Cortex of kidney (tissue), 1 donor: Measurements from ENCODE around the gene C4orf51.

Experiments used
- DNase-seq: peaks from one replicate; lab custom pipeline; 2025; lab: John Stamatoyannopoulos, UW

C4orf51 gene

DNA sequence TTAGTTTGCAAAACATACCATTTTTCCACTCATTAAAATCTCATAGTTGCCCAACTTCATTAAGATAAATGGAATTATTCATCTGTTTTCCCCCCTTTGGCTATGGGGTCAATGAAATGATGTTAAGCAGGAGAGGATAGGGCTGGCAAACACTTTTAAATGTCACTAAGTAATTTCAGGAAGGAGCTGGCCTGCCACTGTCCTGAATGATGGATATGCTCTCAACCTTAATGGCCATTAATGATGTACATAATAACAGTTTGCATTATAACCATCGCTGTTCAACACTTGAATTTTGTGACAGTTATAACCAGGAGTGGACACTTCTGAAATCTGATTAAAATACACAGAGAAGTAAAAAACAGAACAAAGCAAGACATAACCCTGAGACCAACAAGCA is 77.2 kb downstream of the C4orf51 start:
- DNase-seq, result no peak

DNA sequence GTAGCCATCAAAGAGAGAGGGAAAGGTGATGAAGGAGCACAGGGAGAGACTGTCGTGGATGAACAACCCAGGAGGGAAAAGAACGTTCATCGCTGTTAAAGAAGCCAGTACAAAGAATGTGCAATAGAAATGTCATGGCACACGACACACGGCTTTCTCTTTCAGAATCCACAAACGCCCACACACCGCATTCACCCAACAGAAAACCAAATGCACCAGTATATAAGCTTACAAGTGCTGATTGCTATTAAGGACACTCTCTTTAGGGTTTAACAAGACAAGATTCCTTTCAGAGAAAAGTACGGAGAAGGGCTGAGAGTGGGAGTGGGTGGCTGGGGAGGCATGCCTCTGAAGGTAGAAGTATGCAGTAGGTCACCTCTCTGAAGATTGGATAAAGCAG is 80.2 kb downstream of the C4orf51 start:
- DNase-seq, result no peak

DNA sequence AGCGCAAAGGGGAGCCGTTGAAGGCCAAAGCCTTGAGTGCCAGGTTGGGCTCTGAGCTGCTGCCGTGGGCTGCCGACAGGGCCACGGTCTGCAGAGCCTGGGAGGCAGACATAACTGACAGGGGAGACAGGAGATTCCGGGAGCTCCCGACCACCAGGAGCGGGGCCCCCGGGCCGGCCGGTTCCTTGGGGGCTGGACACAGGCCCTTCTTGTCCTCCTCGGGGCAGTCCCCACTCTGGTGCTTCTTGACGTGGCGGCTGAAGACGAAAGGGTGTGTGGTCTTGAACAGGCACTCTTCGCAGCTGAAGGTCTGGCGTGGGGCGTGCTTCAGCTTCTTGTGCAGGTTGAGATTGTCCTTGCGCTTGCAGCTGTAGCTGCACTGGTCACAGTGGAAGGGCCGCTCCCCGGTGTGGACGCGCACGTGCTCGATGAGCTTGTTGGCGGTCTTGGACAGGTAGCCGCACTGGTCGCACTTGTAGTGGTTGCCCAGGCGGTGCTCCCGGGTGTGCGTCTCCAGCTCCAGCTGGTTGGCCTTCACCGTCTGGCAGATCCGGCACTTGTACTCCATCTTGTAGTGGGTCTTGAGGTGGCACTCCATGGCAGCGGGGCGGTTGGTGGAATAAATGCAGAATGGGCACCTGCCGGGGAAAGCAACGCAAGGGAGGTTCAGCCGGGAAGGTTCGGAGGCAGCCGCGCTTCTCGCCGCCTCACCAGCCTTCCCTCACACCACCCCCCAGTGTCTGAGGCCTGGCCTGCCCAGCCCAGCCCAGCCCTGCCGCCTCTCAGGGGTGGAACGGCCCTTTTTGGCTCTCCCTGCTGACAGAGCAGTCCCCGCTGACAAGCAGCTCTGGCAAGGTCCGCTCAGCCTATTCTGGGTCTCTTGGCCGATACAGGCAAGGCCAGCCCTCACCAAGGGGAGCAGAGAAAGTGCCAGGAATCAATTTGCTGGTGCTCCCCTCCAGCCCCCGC is 81.3 kb downstream of the C4orf51 start:
- DNase-seq, result no peak

DNA sequence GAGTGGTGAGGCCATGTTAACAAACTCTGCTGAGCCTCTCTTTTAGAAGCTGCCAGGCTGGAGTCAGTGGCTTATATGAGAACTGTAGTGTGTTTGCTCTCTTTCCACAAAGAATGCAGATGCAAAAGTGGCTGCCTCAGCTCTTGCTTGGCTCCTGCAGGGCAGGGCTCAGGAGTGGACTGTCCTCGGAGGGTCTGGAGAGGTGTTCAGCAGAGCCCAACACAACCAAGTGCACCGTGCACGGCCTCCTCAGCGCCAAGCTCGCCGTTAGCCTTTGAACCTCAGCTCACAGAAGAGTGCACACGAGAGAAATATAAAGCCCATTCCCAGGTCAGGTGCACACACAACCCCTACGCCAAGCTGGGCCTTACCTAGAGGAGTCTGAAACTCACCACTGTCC is 82.8 kb downstream of the C4orf51 start:
- DNase-seq, result no peak

DNA sequence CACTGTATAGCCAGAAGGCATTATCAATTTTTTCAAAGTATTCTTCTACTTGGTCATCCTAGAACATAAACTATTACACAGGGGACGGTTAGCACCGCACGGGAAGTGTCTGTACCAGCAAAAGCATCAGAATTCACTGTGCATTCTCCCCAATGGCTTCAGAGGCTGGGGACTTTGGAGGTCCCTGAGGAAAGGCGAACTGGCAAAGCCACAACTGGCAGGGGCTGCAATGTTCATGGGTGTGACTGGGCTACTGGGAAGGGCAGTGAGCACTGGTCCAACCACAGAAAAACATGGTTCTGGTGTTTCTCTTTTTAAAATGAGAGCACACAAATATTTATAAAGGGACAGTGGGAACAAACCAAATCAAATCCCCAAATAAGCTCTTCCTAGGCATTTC is 83.5 kb downstream of the C4orf51 start:
- no peak for DNase-seq

DNA sequence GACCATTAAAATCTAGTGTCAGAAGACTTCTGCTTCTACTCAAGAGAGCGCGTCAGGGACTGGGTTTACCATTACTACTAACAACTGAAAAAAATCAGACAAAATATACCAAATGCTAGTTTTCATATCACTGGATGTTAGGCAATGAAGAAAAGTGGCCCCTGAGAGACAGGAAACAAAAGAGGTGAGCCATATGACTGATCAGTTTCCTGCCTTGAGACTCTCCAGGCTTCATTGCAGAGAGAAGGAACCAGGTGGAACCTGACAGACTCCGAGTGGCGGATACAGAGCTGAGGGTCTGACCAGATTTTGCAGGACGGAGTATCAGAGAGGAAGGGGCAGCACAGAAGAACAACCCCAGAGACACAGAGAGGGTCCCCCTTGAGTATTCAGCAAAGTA is 86.3 kb downstream of the C4orf51 start:
- DNase-seq, result no peak

DNA sequence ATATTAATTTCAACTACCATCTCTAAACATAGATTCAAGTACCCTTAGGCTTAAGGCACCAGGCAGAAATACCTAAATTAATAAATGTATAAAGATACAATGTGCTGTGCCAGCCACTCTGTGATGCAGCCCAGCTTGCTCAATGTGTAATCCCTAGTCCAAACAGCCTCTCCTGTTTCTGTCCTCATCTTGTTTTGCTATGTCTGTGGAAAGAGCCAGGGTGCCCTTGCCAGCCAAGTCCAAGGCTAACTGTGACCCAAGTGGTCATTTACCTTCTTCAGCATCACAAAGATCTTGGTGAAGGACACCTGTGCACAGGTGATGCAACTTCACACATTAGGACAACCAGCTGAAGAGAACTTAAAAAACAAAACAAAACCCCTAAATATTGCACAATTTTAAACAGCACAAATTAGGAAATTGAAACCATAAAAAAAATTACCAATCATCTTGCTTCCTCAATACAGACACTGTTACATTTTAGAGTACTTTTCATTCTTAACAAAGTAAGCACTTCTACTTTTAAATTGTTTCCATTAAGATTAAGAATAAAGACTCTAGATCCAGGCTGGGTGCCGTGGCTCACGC is 89.6 kb downstream of the C4orf51 start:
- DNase-seq, result no peak

DNA sequence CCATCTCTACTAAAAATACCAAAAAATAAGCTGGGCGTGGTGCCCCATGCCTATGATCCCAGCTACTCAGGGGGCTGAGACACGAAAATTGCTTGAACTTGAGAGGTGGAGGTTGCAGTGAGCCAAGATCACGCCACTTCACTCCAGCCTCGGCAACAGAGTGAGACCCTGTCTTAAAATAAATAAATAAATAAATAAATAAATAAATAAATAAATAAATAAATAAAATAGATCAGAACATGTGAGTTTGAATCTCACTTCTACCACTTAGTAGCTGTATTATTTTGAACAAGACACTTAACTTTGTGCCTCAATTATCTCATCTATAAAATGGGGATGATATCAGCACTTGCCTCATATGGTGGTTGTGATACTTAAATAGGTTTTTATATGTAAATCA is 90.2 kb downstream of the C4orf51 start:
- no peak for DNase-seq

DNA sequence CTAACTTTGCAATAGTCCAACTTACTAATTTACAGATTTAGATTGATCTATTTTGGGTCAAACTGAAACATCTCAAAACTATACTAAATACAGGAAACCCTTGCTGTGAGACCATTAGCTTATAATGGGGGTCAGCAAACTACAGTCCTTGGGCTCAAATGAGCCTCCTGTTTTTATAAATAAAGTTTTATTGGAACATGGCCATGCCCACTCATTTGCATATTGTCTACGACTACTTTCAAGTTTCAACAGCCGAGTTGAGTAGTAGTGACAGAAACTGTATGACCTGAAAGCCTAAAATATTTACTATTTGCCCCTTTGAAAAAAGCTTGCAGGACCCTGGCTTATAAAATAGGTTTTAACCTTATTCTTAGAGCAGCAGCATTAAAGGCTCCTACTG is 92.4 kb downstream of the C4orf51 start:
- no peak for DNase-seq

DNA sequence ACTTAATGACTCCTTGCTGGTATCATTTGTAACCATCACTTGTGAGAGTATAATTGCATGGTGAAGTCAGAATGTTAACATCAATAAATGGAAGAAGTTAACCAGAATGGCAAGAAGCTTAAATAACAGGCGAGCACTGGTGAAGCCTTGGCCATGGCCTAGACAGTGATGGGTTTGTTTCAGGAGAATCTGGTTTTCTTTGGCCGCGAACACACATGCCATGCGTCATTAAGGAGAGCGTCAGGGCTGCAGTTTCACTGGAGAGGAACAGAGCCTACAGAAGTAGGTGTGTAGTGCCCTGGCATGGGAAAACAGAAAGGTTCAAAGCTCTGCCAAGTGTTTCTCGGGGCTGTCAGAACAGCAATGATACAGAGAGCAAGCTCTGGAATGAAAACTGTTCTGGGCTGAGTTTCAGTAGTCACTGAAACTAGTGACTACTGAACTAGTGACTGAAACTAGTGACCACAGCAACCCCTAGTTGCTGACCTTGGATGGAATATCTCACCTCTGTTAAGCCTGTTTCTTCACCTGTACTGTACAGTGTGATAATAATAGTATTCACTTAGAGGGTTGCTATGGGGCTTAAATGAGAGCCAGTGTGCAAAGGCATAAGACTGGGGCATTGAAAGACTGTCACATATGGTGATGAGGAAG is 93.8 kb downstream of the C4orf51 start:
- no peak for DNase-seq

DNA sequence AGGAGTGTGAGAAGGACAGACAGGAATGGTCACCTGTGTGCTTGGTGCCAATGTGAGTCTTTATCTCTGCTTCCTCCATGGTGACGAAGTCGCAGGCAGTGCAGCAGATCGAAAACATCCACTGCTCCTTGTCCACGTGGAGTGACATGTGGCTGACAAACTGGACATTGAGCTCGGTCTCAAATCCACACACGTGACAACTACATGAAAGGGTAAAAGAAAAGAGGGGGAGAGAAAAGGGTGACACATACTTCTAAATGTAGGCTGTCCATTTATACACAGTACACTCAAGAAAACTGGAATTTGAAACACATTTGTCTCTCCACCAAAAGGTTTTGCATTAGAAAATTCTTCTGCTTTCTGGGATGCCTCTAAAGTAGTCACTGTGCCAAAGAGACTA is 94.5 kb downstream of the C4orf51 start:
- no peak for DNase-seq

DNA sequence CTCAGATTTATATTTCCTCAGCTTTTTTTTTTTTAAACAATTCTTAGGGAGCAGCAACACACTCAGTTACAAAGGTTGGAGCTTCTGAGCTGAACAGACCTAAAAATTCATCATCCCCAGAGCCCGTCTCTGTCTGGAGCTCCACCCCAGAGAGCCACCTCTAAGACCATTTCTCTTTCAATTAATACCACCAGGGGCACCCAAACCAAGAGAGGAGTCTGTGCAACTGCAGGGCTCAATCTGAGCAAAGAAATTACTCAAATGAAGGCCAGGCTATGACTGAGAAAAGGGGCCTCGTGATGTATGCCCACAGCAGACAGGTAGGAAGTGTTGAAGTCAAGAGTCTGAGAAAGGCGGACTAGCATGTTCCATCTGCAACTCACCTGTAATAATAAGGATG is 95.5 kb downstream of the C4orf51 start:
- DNase-seq, result no peak

DNA sequence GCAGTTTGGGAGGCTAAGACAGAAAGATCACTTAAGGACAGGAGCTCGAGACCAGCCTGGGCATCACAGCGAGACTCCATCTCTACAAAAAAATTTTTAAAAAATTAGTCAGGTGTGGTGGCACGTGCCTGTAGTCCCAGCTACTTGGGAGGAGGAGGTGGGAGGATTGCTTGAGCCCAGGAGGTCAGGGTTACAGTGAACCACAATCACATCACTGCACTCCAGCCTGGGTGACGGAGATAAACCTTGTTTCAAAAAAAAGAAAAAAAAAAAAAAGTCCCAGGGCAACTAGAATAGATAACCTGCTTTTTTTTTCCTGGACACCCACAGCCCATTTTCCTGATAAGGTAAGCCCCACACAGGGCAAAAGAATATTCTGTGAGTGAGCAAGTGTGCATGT is 96.3 kb downstream of the C4orf51 start:
- DNase-seq, result no peak

DNA sequence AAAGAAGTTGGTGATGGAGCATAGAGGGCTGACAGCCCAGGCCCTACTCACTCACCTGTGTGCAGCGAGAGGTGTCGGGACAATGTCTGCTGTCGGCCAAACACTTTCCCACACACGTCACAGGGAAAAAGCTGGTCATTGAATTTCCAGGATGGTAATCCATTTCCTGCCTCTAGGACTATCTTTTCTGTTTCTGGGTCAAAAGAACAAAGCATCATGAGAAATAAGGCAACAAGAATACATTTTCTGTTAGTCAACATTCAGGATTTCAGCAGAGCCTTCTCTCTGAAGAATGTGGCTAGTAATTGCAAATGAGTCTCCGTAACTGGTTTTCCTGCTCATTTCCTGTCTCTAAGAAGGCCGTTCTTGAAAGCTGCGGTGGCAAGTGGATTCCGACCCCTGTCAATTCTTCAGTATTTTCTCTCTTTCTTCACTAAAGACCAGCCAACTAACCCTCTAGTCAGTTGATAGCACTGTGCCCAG is 99.4 kb downstream of the C4orf51 start:
- DNase-seq, result no peak

DNA sequence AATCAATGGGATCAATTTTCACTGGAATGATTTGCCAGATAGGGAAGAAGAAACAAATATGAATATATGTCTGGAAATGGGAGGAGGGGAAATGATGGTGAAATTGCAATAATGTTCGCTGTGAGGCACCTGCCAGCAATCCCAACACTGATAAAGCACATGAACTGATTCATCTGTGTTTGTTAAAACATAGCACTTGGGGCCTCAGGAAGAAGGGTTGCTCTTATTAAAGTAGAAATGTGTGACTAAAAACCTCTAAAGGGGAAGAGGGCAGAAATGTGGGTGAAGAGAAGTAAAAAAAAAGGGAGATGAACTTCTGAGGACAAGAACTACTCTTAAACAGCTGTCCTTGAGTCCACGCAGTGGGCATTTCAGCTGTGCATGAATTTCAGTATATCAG is 101.4 kb downstream of the C4orf51 start:
- DNase-seq, result no peak
